Panc1 (cell line): Measurements from ENCODE around the gene ADGRL3. TPM values are rescaled to one million over a fixed set of nuclear protein-coding genes. Genes with fewer than 3 reads are reported as not detected.
"Not testable (repeated sequence)": the region's sequence is repeated elsewhere in the genome, so short reads cannot be mapped to it uniquely, and the experiment has no call there.

Source experiments
- ATAC-seq: fragments of 200-7000 bp; cut with Tn5 transposase; 2 replicates; pipeline ENCODE4 v1.9.1; 2020; ENCODE audit warnings: mild to moderate bottlenecking, moderate library complexity
- BruUV-seq: library from RNA; stranded (reverse); fragments of 400-500 nt; replicated peaks from 2 replicates; lab custom pipeline; 2021; lab: Mats Ljungman, UMichigan
- CTCF ChIA-PET: fragments of 300-600 bp; sonication (Branson Sonifier 250); formaldehyde crosslinking; loops from one replicate; lab custom pipeline; 2022; ENCODE audit warnings: antibody characterized with exemption; lab: Charles Lee
- POLR2A ChIA-PET: fragments of 300-600 bp; sonication (Branson Sonifier 250); formaldehyde crosslinking; loops from one replicate; lab custom pipeline; 2022; ENCODE audit warnings: antibody characterized with exemption; lab: Charles Lee
- DNase-seq: peaks from one replicate; pipeline ENCODE4 v3.0.0-alpha.2; 2010; ENCODE audit warnings: low read depth, low spot score
- H3K27ac ChIP-seq: 2 replicates; pipeline ENCODE4 v1.5.1; 2011; ENCODE audit warnings: mild to moderate bottlenecking, low read length, inconsistent platforms
- H3K27me3 ChIP-seq: fragments of 200-500 bp; sonication (Bioruptor generic); 2 replicates; pipeline ENCODE4 v1.6.0; 2014; ENCODE audit warnings: low read length, inconsistent platforms; ENCODE audit not compliant: control insufficient read depth, insufficient read depth
- H3K36me3 ChIP-seq: fragments of 200-500 bp; sonication (Bioruptor generic); 2 replicates; pipeline ENCODE4 v1.5.1; 2014; ENCODE audit warnings: inconsistent platforms, mild to moderate bottlenecking, low read length, moderate library complexity; ENCODE audit not compliant: control insufficient read depth, insufficient read depth
- H3K4me1 ChIP-seq: 2 replicates; pipeline ENCODE4 v1.5.1; 2011; ENCODE audit warnings: inconsistent platforms, mild to moderate bottlenecking, low read length, moderate library complexity; ENCODE audit not compliant: control insufficient read depth, insufficient read depth
- H3K4me3 ChIP-seq, 2 experiments: 2 replicates each; pipeline ENCODE4 v1.5.1; 2011 to 2012; ENCODE audit warnings: low read depth in 2 of 2, low read length in 2 of 2, mild to moderate bottlenecking in 2 of 2, inconsistent platforms in 1 of 2, moderate library complexity in 1 of 2
- H3K9me3 ChIP-seq: fragments of 200-500 bp; sonication (Bioruptor generic); 2 replicates; pipeline ENCODE4 v1.5.1; 2014; ENCODE audit warnings: low read depth, mild to moderate bottlenecking, inconsistent platforms, low read length, moderate library complexity; ENCODE audit not compliant: control insufficient read depth, insufficient read depth
- CTCF ChIP-seq: fragments of 450-650 bp; IDR thresholded peaks from 2 replicates; pipeline ENCODE4 v1.5.1; 2017; ENCODE audit warnings: mild to moderate bottlenecking
- POLR2AphosphoS5 ChIP-seq: IDR thresholded peaks from 2 replicates; pipeline ENCODE4 v1.6.1; 2012; ENCODE audit warnings: mild to moderate bottlenecking, low read depth, low read length, moderate library complexity
- REST ChIP-seq, 2 experiments: IDR thresholded peaks; 2 replicates each; pipeline ENCODE4 v1.6.1; 2011 to 2012; ENCODE audit warnings: low read depth in 2 of 2, control low read depth in 1 of 2, low read length in 1 of 2, mild to moderate bottlenecking in 1 of 2, moderate library complexity in 1 of 2; ENCODE audit not compliant: insufficient read depth in 1 of 2
- SIN3A ChIP-seq: IDR thresholded peaks from 2 replicates; pipeline ENCODE4 v1.6.1; 2012; ENCODE audit warnings: low read depth, mild to moderate bottlenecking, low read length, moderate library complexity, borderline replicate concordance; ENCODE audit not compliant: insufficient read depth
- TCF7L2 ChIP-seq: IDR thresholded peaks from 2 replicates; pipeline ENCODE4 v1.6.1; 2011; ENCODE audit warnings: mild to moderate bottlenecking, low read depth, low read length, inconsistent platforms
- in situ Hi-C: cut with HindIII; loops from 2 replicates; pipeline ENCODE4 v1.10.0; 2016; ENCODE audit warnings: low sequenced_read_pairs, low pct_unique_long_range_greater_than_20kb
- intact Hi-C: fragments of 100-400 bp; cut with micrococcal nuclease; formaldehyde crosslinking; loops from one replicate; pipeline ENCODE4 v1.10.0; 2022; ENCODE audit not compliant: unreplicated experiment
- total RNA-seq: library from RNA; stranded (reverse); gene quantifications from one replicate; pipeline ENCODE4 v1.2.1, GENCODE V29; 2021; ENCODE audit not compliant: unreplicated experiment

Gene ADGRL3
- total RNA-seq, 1 experiment from 2014 or later, result 0.23 TPM

GRCh38 chr4:61638591-61638990, 438.5 kb downstream of the ADGRL3 start:
- no TSS peak for BruUV-seq
- H3K27ac ChIP-seq, result no peak overlapping the region

GRCh38 chr4:61646746-61647350, 446.7 kb downstream of the ADGRL3 start:
- DNase-seq, H3K4me1 ChIP-seq, POLR2A ChIA-PET, ATAC-seq, H3K27me3 ChIP-seq, intact Hi-C loops, in situ Hi-C loops, H3K36me3 ChIP-seq, H3K9me3 ChIP-seq, BruUV-seq, H3K4me3 ChIP-seq, CTCF ChIA-PET, H3K27ac ChIP-seq: not testable (repeated sequence)

More at GRCh38 chr4:61638591-61638990, 438.5 kb downstream of the ADGRL3 start:
- ATAC-seq, result no peak
- no peaks in the 10 kb centered on the region for H3K36me3 ChIP-seq
- no peaks in the 10 kb centered on the region for H3K4me1 ChIP-seq
- no peak for TF ChIP-seq CTCF
- no peak for TF ChIP-seq REST (IDR thresholded peaks at IDR 0.05; ENCODE audit: insufficient read depth in 1 of 2, low read depth in 2 of 2, low read length in 1 of 2)
- no peak for TF ChIP-seq TCF7L2
- no peak for TF ChIP-seq SIN3A
- H3K9me3 ChIP-seq, result no peaks in the 10 kb centered on the region
- in situ Hi-C loops (no loop called here), intact Hi-C loops (no loop called here)
- H3K27me3 ChIP-seq, result no peaks in the 10 kb centered on the region
- ChIA-PET POLR2A (no interaction called here), CTCF (no interaction called here)
- H3K4me3 ChIP-seq, result no peak overlapping the region
- DNase-seq, result no peak

GRCh38 chr4:61648264-61648663, 448.1 kb downstream of the ADGRL3 start:
- DNase-seq, result no peak
- H3K4me1 ChIP-seq, result no peaks in the 10 kb centered on the region
- H3K27me3 ChIP-seq, result no peaks in the 10 kb centered on the region
- ATAC-seq, result no peak
- intact Hi-C loops, result no loop called here
- no peaks in the 10 kb centered on the region for H3K9me3 ChIP-seq
- TF ChIP-seq TCF7L2, result no peak
- TF ChIP-seq REST (IDR thresholded peaks at IDR 0.05; ENCODE audit: insufficient read depth in 1 of 2, low read depth in 2 of 2, low read length in 1 of 2), result no peak
- no peak for TF ChIP-seq CTCF
- TF ChIP-seq SIN3A, result no peak
- TF ChIP-seq POLR2AphosphoS5, result no peak
- BruUV-seq, result no TSS peak
- no peak overlapping the region for H3K4me3 ChIP-seq
- POLR2A ChIA-PET, result no interaction called here
- H3K36me3 ChIP-seq, result no peaks in the 10 kb centered on the region
- no peak overlapping the region for H3K27ac ChIP-seq
- in situ Hi-C loops, result no loop called here
- CTCF ChIA-PET, result no interaction called here
